GM19467 (cell line): ENCODE measurements around the gene URB1.
"Not testable (repeated sequence)": the region's sequence is repeated elsewhere in the genome, so short reads cannot be mapped to it uniquely, and the experiment has no call there.

Source experiments
- ATAC-seq: cut with Tn5 transposase; IDR thresholded peaks from one replicate; pipeline ENCODE4 v1.9.1; 2021; ENCODE audit warnings: mild to moderate bottlenecking, moderate library complexity; ENCODE audit not compliant: unreplicated experiment

URB1 gene

DNA sequence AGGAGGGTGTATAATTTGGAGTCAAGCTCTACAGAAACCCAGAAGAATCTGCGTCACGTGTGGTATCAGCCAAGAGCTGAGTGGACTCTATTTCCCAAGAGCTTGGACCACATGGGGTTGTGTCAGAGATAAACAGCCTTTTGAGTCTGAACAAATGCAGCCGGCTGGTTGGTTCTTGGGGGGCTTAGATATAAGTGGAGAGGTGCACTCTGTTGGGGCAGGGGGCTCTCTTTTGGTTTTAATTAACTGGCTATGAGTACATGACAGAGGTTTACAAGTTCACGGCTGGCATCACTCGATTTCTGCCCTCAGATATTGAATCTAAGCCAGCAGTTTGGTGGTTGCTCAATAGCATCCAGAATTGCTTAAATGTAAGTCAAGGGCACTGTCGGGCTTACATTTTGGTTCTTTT is 94.7 kb downstream of the URB1 start:
- no peak for ATAC-seq

DNA sequence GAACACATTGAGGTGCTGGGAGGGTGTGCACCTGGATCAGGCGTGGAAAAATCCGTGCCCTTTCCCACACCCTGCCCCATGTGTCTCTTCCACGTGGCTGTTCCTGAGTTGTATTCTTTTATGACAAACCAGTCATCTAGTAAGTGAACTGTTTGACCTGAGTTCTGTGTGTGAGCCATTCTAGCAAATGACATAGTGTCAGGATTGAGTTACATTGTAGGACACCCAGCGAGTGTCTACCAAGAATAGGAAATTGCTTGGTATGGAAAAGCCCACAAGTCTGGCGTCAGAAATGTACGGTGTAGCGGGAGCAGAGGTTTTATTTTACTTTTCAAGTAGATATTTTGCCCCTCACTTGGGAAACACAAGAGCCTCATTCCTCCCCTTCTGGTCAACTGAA is 95.4 kb downstream of the URB1 start:
- ATAC-seq = no peak

DNA sequence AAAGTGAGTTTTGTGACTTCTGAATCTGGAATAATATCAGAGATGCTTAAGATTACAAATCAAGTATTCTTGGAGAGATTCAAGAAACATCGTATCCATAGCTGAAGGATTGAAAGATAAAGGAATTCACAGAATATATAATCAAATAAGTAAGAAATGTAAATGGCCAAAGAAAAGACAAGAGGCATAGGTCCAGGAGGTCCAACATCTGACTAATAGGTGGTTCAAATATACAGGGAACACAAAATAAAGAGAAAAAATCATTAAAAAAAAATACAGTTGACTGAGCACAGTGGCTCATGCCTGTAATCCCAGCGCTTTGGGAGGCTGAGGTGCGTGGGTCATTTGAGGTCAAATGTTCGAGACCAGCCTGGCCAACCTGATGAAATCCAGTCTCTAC is 107.3 kb downstream of the URB1 start:
- ATAC-seq = no peak

DNA sequence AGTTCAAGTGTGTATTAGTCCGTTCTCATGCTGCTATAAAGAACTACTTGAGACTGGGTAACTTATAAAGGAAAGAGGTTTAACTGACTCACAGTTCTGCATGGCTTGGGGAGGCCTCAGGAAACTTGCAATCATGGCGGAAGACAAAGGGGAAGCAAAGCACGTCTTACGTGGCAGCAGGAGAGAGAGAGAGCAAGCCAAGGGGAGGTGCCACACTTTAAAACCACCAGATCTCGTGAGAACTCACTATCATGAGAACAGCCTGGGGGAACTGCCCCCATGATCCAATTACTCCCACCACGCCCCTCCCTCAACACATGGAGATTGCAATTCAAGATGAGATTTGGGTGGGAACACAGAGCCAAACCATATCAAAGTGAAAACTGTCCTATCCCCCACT is 109.8 kb downstream of the URB1 start:
- no peak for ATAC-seq

DNA sequence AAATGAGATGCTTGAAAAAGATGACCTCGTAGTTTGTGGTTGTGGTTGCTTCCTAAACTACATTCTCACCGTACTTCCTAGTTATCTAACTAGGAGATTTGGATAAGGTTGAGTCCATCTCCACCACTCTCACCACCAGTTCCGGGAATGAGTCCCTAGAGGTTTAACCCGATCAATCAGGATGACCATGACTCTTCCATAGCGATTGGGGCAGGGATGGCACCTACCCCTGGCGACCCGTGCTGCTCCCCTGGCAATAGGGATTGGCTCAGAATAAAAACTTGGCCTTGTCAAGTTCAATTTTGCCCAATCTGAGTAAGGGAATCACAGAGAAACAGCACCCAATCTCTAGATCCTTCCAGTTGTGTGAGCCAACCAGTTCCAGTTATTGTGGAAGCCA is 111.3 kb downstream of the URB1 start:
- no peak for ATAC-seq

DNA sequence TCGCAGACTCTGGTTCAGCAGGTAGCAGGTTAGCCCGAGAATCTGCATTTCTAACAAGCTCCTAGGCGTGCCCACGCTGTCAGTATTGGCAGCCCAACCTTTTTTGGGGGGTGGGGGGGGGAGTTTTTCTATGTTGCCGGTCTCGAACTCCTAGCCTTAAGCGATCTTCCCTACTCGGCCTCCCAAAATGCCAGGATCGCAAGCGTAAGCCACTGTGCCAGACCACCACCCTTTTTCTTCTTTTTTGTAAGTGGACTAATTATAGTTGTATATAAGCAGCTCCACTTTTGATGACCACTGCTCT is 113.5 kb downstream of the URB1 start:
- ATAC-seq = no peak

DNA sequence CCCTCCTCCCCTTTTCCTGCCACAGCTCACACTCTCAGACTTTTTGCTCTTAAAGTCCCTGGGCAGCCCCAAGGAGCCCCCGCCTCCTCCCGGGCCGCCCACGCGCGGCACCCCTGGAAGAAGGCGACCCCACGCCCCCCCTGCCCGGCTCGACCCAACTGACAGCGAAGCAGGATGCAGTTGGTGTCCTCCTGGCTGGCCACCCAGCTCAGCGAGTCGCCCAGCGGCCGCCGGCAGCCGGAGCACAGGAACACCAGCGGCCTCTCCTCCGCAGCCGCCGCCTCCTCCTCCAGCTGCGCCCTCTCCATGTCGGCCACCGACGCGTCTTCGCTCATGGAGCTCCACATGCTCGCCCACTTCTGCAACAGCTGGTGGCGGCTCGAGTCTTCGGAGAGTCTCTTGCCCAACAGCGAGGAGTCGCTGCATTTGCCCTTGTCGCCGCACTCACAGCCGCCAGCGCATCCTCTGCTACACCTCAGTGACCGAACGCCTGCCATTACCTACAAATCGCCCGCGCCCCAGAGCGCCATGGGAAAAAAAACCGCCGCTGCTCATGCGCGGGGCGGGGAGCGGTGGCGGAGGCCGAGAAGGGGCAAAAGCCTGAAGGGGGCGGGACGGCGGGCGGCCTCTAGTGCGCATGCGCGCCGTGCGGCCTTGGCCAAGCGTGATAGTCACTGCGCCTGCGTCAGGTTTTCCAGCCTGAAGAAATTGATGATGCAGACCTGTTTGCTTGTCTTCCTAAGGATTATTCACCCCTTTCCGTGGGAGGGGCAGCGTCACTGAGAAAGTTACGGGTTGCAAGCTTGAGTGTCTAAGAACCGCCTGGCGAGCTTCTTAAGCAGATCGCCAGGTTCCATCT is 114.1 kb downstream of the URB1 start, which contains the start of gene MIS18A:
MIS18A (minus strand) TSS at position 532 of the 859 bp plus-strand sequence; CDS start at position 497, 35 bp downstream.
- peak; percentile 92 for ATAC-seq

DNA sequence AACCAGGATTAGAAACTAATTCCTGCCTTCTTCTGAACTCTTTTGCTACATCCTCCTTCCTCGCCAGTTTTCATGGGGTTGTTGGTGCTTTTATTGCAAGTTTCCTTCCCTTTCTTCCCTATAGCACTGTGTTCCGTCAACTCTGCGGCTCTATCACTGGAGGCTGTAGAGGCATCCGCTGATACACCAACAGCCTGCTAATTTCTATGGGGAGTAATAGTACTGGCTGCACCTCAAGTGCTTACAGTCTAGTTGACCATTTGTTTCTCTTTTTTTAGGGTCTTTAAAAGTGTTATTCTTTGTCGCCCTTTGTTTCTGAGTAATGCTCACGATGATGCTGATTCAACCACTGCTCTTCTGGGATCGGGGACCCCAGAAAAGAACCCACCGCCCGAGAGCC is 114.7 kb downstream of the URB1 start:
- peak; percentile 22 for ATAC-seq

DNA sequence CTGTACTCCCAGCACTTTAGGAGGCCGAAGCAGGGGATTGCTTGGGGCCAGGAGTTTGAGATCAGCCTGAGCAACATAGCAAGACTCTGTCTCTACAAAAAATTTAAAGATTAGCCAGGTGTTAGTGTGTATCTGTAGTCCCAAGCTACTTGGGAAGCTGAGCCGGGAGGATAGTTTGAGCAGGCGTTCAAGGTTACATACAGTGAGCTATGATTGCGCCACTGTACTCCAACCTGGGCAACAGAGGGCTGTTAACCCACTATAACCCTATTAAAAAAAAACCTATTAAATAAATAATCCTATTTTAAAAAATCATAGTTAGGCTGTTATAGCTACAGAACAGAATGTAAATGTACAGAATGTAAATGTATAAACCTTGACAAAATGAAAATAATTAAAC is 116.1 kb downstream of the URB1 start:
- ATAC-seq = no peak

DNA sequence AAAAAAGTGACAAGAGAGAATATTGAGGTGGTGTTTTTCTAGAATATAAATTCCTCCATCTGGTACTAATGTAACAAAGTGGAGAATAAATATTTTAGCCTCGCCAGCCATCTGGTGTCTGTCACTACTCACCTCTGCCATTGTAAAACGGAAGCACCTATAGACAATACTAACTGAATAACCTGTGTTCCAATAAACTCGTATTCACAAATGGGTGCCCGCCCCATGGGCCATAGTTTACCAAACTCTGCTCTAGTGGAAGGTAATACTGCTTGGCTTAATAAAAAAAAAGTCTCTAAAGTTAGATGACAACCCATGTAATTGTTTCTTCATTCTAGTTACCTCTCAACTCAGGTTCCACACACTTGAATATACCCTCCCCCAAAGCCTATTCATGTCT is 122.1 kb downstream of the URB1 start:
- no peak for ATAC-seq

DNA sequence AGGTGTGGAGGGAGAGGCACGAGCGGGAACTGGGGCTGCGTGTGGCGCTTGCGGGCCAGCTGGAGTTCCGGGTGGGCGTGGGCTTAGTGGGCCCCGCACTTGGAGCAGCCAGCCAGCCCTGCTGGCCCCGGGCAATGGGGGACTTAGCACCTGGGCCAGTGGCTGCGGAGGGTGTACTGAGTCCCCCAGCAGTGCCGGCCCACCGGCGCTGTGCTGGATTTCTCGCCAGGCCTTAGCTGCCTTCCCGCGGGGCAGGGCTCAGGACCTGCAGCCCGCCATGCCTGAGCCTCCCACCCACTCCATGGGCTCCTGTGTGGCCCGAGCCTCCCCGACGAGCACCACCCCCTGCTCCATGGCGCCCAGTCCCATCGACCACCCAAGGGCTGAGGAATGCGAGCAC is 127.5 kb downstream of the URB1 start:
- ATAC-seq = not testable (repeated sequence)

DNA sequence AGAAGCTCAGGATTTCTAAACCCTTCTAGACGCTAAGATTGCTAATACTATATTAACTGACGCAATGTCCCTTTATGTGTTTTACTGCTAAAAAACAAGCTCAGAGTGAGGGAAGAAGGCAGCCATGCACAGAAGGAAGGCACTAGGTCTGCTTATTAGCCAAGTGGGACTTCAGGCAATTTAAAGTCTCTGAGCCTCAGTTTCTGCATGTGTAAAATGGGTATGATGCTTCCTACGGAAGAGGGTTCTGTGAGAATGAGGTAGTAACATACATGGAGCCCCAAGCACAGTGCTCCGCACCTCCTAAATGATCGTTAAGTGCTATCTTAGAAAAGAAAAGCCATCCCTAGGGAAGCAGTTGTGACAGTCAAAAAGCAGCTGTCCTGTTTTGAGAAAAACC is 130.9 kb downstream of the URB1 start:
- no peak for ATAC-seq
